ENCODE data around the gene BCAN.

Gene BCAN

GRCh38 chr1:156681196-156681960, 39.5 kb downstream of the BCAN start:
- no peak for DNase-seq

- no peak for DNase-seq
Measured at GRCh38 chr1:156682166-156682890, 40.4 kb downstream of the BCAN start.

DNA sequence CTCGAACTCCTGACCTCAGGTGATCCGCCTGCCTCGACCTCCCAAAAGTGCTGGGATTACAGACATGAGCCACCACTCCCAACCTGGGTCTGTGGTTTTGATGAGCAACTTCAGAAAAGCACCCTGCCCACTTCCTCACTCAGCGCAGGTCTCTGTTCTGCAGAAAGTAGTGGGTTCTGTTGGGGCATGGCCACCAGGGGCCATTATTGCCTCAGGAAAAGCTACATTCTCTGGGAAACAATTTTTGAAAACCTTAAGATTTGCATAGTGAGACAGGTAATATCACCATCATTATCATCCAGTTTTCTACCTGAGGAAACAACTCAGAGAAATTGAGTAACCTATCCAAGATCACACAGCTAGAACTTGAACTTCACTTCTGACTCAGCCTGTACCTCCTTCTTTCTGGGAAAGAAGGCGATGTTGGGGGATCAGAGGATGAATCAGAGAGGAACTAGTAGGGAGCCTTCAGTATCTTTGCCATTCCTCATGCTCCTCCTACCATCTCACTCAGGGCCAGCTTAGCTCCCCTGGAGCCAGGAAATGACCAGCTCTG, 42.4 kb downstream of the BCAN start:
- no peak for DNase-seq

GRCh38 chr1:156689035-156689952, 47.4 kb downstream of the BCAN start:
- DNase-seq: peak; percentile 71

DNA sequence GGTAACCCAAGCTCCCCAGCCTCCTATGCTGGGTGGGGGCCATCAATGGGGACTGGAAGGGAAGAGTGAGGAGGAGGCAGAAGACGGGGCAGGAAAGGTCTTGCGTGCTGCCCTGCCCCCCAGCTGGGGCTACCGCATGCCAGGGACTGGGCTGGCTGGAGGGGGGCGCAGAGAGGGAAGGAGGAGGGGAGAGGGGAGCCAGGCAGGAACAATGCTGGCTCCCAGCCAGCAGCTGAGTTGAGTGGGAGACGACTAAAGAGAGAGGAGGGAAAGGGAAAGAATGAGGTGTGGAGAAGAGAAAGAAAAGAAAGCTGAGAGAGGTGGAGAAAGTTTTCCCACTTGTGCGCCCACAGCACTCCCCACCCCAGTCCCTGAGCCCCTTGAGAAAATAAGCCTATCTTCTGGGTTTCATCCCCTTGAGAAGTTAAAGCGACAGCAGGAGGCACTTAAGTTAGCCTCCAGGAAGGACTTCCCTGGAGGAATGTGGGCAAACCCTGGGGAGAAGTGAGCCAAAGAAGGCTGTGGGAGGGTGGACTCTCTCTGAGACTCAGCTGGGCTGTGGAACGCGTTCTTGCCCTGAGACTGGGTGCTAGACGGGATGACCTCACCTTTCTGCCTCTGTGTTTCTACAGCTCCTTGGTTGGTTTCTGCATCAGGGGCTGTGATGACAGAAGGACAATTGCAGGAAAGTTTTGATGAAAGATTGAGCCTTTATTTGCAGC, 48.2 kb downstream of the BCAN start:
- DNase-seq: no peak

DNA sequence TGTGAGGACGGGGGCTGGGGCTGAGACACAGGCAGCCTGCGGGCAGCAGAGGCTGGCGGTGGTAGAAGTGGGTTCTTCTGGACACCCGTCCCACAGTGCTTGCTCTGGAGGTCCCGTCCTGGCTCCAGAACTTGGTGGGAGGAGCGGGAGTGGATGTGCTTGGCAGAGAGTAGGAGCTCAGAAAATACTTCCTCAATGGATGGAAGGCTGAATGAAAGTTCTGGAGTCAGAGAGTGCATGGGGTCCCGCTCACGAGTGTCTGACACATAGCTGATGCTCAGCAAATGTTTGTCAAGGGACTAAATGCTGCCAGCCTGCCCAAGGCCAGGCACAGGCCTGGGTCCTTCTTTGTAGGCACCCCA, 48.7 kb downstream of the BCAN start:
- DNase-seq: no peak

GRCh38 chr1:156691191-156691590, 49.3 kb downstream of the BCAN start:
- DNase-seq: no peak

DNA sequence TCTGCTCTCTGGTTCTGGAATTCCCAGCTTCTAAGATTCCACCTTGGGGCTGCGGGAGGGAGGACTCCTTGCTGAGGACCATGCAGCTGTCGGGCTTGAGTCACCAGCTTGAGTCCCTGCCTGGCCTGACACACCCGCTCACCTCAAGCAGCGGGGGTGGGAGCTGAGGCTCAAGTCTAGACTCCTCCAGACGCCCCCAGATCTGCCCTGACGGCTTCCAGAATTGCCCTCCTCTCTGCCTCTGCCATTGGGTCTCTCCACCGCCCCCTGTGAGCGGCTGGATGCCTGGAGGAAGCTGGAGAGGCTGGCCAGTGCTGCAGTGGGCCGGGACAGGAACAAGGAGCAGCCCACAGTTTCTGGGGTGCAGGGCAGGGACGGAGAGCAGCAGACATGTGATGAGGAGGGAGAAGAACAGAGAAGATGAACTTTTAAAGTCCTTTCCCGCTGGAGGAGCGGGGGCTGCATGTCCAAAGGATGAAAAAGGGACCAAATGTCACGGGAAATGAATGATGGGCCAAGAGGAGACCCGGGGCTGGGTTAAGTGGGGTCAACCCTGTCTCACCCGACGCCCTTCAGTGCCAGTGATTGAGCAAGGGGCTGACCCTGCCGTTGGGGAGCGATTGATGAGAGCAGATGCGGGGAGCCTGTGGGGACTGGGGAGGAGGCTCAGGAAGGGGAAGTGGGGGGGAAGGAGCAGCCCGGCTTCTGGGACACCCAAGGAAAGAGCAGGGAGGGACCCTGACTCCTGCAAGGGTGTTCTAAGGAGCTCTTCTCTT, 49.9 kb downstream of the BCAN start:
- no peak for DNase-seq

DNA sequence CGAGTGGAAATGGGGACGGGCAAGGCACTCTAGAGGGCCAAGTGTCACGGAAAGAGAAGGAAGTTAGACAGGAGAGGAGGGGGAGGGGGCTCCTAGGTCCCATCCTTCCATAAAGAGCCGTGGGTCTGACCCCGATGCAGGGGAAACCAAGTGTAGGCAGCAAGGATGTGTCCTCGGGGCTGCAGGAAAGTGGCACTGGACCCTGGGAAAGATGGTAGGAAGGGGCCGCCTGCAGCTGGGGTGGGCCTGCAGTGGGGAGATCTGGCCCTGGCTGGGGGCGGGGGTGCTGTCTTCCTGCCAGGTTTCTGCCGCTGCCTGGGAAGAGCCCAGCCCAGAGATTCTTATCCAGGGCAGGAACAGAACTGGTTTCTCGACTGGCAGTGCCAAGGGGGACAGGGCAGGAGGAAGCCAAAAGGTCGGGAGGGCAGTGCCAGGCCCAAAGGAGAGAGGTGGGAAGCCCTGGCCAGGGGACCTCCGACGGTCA, 50.6 kb downstream of the BCAN start:
- no peak for DNase-seq

GRCh38 chr1:156692925-156693847, 51.3 kb downstream of the BCAN start:
- no peak for DNase-seq

- no peak for DNase-seq
Measured at GRCh38 chr1:156693848-156694689, 52.2 kb downstream of the BCAN start.

GRCh38 chr1:156694690-156694962, 52.7 kb downstream of the BCAN start:
- no peak for DNase-seq

DNA sequence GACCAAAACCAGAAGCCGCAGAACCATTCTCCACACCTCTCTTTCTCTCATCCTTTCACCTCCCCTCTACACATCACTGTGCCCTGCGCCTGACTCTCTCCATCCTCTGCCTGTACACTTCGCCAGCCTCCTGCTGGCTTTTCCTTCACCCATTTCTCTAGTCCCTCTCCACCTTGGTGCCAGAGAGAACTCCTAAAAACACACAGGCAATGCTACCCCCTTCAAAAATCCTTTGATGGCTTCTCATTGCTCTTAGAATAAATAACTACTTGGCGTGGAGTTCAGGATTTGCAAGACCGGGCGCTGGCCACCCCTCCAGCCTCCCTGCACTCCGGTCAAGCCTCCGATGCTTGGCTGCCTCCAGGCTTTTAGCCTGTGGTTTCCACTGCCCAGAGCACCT, 54.8 kb downstream of the BCAN start:
- DNase-seq: no peak

- DNase-seq: no peak
Measured at GRCh38 chr1:156697481-156697880, 55.6 kb downstream of the BCAN start.

- DNase-seq: no peak
Measured at GRCh38 chr1:156698995-156699394, 57.1 kb downstream of the BCAN start.

DNA sequence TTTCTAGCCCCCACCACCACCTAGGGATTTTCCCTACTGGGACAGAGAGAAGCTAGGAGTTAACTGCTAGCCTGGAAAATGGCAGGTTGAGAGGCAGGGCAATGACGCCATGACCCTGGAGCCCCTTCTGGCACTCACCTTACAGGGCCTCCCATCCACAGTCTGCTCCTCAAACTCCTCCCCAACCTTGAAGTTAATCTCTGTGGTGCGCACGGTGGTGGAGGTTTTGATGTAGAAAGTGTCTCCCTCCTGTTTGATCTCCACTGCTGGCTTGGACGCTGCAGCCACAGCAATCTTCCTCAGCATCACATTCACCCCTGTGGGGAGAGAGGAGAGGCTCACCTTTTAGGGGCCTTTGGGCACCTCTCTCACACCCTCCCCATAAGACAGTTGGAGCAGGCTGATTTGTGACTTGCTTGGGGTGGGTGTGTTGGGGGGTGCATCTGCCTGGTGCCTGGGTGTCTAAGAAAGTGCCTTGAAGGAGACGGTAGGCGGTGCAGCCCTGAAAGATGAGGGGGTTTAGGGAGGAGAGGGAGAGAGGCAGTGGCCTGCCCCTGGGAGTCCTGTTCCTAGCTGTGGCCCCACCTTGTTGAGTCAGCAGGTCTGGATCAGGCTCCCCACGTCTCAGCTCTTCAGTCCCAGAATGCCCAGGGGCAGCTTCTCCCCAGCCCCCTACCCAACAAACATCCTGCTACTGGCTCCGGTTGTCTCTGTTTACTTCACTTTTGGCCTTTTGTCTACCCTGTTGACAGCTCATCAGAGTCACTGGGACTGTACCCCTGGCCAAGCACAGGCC, 59.0 kb downstream of the BCAN start:
- no peak for DNase-seq

- no peak for DNase-seq
Measured at GRCh38 chr1:156703336-156703735, 61.4 kb downstream of the BCAN start.

DNA sequence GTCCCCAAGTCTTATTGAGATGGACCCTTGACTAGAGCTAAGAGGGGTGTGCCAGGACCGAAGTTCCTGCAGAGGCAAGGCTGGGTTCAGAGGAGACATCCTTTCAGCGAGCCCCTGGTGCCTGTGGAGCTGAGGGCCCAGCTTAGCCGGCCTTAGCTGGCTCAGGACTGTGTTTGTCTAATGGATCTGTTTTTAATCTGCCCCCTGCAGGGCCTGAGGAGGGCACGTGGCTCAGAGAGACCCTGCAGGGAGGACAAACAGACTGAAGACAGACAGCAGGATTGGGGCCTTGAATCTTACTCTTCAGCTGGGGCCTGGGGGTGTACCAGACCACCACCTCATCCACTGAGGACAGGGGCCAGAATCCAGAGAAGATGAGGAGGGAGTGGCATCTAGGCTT, 61.8 kb downstream of the BCAN start:
- no peak for DNase-seq

Measured in activated CD4-positive, CD25-positive, alpha-beta regulatory T cell treated with anti-CD3 and anti-CD28 coated beads, Interleukin-2, amount 50 U/mL, for 72 hours (primary cell).